MM.1S (cell line): ENCODE measurements around the gene GRIK3.

Experiments
- CTCF ChIP-seq: fragments of 300-600 bp; sonication (generic); IDR thresholded peaks from 2 replicates; pipeline ENCODE4 v1.5.1; 2016; ENCODE audit warnings: antibody characterized with exemption, low read length, mixed read lengths
- EZH2 ChIP-seq: fragments of 300-600 bp; sonication (generic); optimal IDR thresholded peaks from 2 replicates; pipeline ENCODE3; 2017; ENCODE audit warnings: low read depth, mild to moderate bottlenecking, antibody characterized with exemption, low read length, mixed read lengths

- TF ChIP-seq EZH2, result no peak
- TF ChIP-seq CTCF, result no peak
These were observed 838 bp upstream of the GRIK3 start for GRCh38 chr1:37035014-37035691.
